D721Med (cell line): ENCODE data around the gene PUSL1.
"Not testable (repeated sequence)": the region's sequence is repeated elsewhere in the genome, so short reads cannot be mapped to it uniquely, and the experiment has no call there.

Source experiments
- DNase-seq: peaks from one replicate; pipeline ENCODE4 v3.0.0; 2011; ENCODE audit warnings: low spot score; ENCODE audit not compliant: insufficient read length
- FAIRE-seq: peaks from 2 replicates; lab custom pipeline; 2011; peaks lifted over from hg19 to GRCh38; lab: Jason Lieb, UNC
- TF ChIP-seq, protein P1 (sequence below): IDR thresholded peaks from 2 replicates; pipeline ENCODE4 v1.5.1; 2012; ENCODE audit warnings: mild to moderate bottlenecking, control low read depth; ENCODE audit not compliant: insufficient read depth; ENCODE audit errors: missing control alignments

PUSL1 gene

DNA sequence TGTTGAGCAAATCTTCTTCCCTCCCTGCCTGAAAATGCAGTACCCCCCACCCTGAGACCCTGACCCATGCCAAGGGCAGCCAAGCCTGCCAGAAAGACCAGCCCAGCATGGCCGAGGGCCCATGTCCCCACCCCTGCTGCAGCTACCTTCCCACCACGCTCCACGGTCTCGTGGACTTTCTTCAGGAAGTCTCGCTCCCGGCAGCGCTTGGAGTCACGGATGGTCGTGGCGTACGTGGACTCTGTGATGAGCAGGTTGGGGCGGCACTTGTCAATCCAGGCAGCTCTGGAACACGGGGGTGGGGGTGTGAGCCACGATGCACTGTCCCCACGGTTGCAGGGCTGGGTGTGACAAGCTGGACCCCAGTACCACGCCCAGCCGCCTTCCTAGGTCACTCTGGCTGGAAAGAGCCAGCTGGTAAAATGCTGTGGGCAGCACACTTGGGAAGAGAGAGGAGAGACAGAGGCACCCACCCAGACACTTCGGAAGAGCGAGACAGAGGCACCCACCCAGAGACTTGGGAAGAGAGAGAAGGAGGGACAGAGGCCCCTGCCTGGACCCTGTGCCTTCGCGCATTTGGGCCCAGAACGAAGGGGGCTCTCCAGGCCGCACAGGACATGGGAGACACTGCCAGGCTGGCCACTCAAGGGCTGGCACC is 6.4 kb downstream of the PUSL1 start:
- no peak for FAIRE-seq
- TF ChIP-seq, protein P1, sequence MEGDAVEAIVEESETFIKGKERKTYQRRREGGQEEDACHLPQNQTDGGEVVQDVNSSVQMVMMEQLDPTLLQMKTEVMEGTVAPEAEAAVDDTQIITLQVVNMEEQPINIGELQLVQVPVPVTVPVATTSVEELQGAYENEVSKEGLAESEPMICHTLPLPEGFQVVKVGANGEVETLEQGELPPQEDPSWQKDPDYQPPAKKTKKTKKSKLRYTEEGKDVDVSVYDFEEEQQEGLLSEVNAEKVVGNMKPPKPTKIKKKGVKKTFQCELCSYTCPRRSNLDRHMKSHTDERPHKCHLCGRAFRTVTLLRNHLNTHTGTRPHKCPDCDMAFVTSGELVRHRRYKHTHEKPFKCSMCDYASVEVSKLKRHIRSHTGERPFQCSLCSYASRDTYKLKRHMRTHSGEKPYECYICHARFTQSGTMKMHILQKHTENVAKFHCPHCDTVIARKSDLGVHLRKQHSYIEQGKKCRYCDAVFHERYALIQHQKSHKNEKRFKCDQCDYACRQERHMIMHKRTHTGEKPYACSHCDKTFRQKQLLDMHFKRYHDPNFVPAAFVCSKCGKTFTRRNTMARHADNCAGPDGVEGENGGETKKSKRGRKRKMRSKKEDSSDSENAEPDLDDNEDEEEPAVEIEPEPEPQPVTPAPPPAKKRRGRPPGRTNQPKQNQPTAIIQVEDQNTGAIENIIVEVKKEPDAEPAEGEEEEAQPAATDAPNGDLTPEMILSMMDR, result no peak

DNA sequence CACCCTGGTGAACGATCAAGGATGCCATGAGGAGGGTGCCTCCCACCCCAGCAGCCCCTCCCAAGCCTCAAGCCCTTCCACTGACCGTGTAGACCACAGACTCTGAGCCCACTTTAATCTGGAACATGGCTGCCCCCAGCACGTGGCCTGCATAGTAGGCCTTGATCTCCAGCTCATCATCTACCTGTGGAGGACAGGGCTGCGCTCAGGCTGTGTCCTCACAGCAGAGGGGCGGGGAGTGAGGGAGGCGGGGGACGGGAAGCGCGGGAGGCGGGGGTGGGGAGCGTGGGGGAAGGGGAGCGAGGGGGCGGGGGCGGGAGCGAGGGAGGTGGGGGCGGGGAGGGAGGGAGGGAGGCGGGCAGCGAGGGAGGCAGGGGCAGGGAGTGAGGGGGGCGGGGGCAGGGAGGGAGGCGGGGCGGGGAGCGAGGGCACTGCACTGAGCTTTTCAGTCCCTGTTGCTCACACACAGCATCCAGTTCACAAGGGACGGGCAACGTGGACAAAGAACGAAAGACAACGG is 7.1 kb downstream of the PUSL1 start:
- TF ChIP-seq, protein P1, result no peak
- FAIRE-seq (no peak), DNase-seq (no peak)

More for the DNA sequence above, 6.4 kb downstream of the PUSL1 start:
- DNase-seq, result no peak

DNA sequence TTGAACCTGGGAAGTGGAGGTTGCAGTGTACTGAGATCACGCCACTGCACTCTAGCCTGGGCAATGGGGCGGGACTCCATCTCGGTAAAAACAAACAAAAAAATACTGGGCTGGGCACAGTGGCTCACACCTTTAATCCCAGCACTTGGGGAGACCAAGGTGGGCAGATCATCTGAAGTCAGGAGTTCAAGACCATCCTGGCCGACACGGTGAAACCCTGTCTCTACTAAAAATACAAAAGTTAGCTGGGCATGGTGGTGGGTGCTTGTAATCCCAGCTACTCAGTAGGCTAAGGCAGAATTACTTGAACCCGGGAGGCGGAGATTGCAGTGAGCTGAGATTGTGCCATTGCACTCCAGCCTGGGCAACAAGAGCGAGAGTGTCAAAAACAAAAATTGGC is 7.8 kb downstream of the PUSL1 start:
- not testable (repeated sequence) for DNase-seq, FAIRE-seq

DNA sequence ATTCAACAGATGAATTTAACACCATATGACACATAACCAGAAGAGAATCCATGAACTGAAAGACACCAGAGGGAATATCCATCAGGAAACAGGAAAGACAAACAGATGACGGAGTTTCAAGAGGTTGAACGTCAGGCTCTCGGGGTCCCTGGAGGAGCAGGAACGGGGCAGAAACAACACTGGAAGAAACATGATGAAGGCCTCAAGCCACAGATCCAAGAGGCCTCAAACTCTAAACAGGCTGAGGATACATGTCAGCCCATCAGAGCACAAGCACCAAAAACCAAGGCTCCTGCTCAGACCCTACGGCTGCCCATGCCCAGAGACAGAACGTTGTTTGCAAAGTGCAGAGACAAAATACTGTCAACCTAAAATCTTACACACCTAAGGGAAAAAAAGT is 9.0 kb downstream of the PUSL1 start:
- DNase-seq (no peak), FAIRE-seq (no peak)
- TF ChIP-seq, protein P1, result no peak

DNA sequence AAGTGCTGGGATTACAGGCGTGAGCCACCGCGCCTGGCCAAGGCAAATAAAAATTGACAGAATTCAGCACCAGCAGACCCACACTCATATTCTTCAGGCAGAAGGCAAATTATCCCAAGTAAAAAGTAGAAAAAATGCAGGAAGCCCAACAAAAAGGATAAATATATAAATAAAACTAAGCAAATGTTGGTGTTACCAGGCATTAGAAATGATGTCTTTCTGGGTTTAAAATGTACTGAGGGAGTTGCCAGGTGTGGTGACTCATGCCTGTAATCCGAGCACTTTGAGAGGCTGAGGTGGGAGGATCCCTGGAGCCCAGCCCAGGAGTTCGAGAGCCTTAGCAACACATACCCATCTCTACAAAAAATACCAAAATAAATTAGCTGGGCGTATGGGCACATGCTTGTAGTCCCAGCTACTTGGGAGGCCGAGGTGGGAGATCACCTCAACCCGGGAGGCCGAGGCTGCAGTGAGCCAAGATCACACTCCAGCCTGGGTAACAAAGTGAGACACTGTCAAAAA is 9.8 kb downstream of the PUSL1 start:
- TF ChIP-seq, protein P1, result no peak
- FAIRE-seq, result no peak
- no peak for DNase-seq

DNA sequence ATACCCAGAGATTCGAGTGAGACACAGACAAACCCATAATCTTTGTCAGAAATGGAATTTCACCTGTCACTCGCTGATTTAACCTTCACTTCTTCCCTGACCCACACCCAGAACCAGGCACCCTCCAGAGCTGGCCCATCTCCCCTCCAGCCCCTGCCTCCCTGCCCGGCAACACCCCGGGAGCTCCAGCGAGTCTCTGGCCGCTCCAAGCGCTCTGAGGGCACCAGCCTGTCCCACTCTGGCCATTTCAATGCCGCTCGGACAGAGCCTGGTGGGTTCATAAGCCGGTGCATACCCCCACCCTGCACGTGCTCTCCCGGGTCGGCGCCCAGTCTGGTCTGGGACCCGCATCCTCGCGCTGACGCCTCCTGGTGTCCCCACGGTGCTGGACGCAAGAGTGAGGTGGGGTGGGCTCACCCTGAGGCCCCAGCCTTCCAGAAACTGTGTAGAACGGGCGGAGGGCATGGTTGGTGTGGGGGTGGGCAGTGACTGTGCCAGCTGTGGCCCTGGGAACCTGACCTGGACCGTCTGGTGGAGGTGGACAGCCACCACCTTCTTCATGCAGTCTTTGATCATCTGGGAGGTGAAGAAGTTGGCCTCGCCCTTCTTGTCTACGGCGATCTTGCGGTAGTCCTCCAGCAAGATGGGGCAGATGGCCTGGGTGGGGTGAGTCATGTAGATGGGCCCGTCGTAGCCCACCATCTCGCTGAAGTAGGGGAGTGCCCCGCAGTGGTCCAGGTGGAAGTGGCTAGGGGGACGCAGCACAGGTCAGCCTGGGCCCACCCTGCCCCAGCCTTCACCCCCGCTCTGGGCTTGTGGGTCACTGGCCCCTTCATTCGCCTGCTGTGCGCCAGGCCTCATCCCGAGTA is 10.6 kb downstream of the PUSL1 start:
- no peak for FAIRE-seq
- TF ChIP-seq, protein P1, result no peak
- no peak for DNase-seq

DNA sequence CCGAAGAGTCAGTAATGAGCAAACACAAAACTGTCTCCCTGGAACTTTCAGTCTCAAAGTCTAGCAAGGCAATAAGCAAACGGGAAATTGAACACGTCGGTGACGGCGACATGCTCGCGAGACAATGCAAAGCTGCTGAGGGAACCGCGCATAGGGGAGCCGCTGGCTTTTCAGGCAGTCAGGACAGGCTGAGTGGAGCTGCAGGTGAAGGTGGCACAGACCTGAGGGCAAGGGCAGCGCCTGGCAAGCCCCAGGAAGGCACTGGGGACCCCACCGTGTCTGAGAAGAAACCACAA is 11.2 kb downstream of the PUSL1 start:
- TF ChIP-seq, protein P1, result no peak
- FAIRE-seq (no peak), DNase-seq (no peak)
